Panc1 (cell line): ENCODE results near the gene KCNAB2. TPM values are rescaled to one million over a fixed set of nuclear protein-coding genes. Genes with fewer than 3 reads are reported as not detected.

Source experiments
- ATAC-seq: fragments of 200-7000 bp; cut with Tn5 transposase; 2 replicates; pipeline ENCODE4 v1.9.1; 2020; ENCODE audit warnings: mild to moderate bottlenecking, moderate library complexity
- BruUV-seq: library from RNA; stranded (reverse); fragments of 400-500 nt; replicated peaks from 2 replicates; lab custom pipeline; 2021; lab: Mats Ljungman, UMichigan
- CTCF ChIA-PET: fragments of 300-600 bp; sonication (Branson Sonifier 250); formaldehyde crosslinking; loops from one replicate; lab custom pipeline; 2022; ENCODE audit warnings: antibody characterized with exemption; lab: Charles Lee
- POLR2A ChIA-PET: fragments of 300-600 bp; sonication (Branson Sonifier 250); formaldehyde crosslinking; loops from one replicate; lab custom pipeline; 2022; ENCODE audit warnings: antibody characterized with exemption; lab: Charles Lee
- DNase-seq: peaks from one replicate; pipeline ENCODE4 v3.0.0-alpha.2; 2010; ENCODE audit warnings: low read depth, low spot score
- H3K27ac ChIP-seq: 2 replicates; pipeline ENCODE4 v1.5.1; 2011; ENCODE audit warnings: mild to moderate bottlenecking, low read length, inconsistent platforms
- H3K27me3 ChIP-seq: fragments of 200-500 bp; sonication (Bioruptor generic); 2 replicates; pipeline ENCODE4 v1.6.0; 2014; ENCODE audit warnings: low read length, inconsistent platforms; ENCODE audit not compliant: control insufficient read depth, insufficient read depth
- H3K36me3 ChIP-seq: fragments of 200-500 bp; sonication (Bioruptor generic); 2 replicates; pipeline ENCODE4 v1.5.1; 2014; ENCODE audit warnings: inconsistent platforms, mild to moderate bottlenecking, low read length, moderate library complexity; ENCODE audit not compliant: control insufficient read depth, insufficient read depth
- H3K4me1 ChIP-seq: 2 replicates; pipeline ENCODE4 v1.5.1; 2011; ENCODE audit warnings: inconsistent platforms, mild to moderate bottlenecking, low read length, moderate library complexity; ENCODE audit not compliant: control insufficient read depth, insufficient read depth
- H3K4me3 ChIP-seq, 2 experiments: 2 replicates each; pipeline ENCODE4 v1.5.1; 2011 to 2012; ENCODE audit warnings: low read depth in 2 of 2, low read length in 2 of 2, mild to moderate bottlenecking in 2 of 2, inconsistent platforms in 1 of 2, moderate library complexity in 1 of 2
- H3K9me3 ChIP-seq: fragments of 200-500 bp; sonication (Bioruptor generic); 2 replicates; pipeline ENCODE4 v1.5.1; 2014; ENCODE audit warnings: low read depth, mild to moderate bottlenecking, inconsistent platforms, low read length, moderate library complexity; ENCODE audit not compliant: control insufficient read depth, insufficient read depth
- CTCF ChIP-seq: fragments of 450-650 bp; IDR thresholded peaks from 2 replicates; pipeline ENCODE4 v1.5.1; 2017; ENCODE audit warnings: mild to moderate bottlenecking
- POLR2AphosphoS5 ChIP-seq: IDR thresholded peaks from 2 replicates; pipeline ENCODE4 v1.6.1; 2012; ENCODE audit warnings: mild to moderate bottlenecking, low read depth, low read length, moderate library complexity
- REST ChIP-seq, 2 experiments: IDR thresholded peaks; 2 replicates each; pipeline ENCODE4 v1.6.1; 2011 to 2012; ENCODE audit warnings: low read depth in 2 of 2, control low read depth in 1 of 2, low read length in 1 of 2, mild to moderate bottlenecking in 1 of 2, moderate library complexity in 1 of 2; ENCODE audit not compliant: insufficient read depth in 1 of 2
- SIN3A ChIP-seq: IDR thresholded peaks from 2 replicates; pipeline ENCODE4 v1.6.1; 2012; ENCODE audit warnings: low read depth, mild to moderate bottlenecking, low read length, moderate library complexity, borderline replicate concordance; ENCODE audit not compliant: insufficient read depth
- TCF7L2 ChIP-seq: IDR thresholded peaks from 2 replicates; pipeline ENCODE4 v1.6.1; 2011; ENCODE audit warnings: mild to moderate bottlenecking, low read depth, low read length, inconsistent platforms
- in situ Hi-C: cut with HindIII; loops from 2 replicates; pipeline ENCODE4 v1.10.0; 2016; ENCODE audit warnings: low sequenced_read_pairs, low pct_unique_long_range_greater_than_20kb
- intact Hi-C: fragments of 100-400 bp; cut with micrococcal nuclease; formaldehyde crosslinking; loops from one replicate; pipeline ENCODE4 v1.10.0; 2022; ENCODE audit not compliant: unreplicated experiment
- total RNA-seq: library from RNA; stranded (reverse); gene quantifications from one replicate; pipeline ENCODE4 v1.2.1, GENCODE V29; 2021; ENCODE audit not compliant: unreplicated experiment

KCNAB2 gene
- total RNA-seq, 1 experiment from 2014 or later, result 27.6 TPM

GRCh38 chr1:6034750-6035096 lies 11.0 kb upstream of the KCNAB2 start:
- intact Hi-C loops, result no loop called here
- 0 out of 2 replicates have a peak overlapping the region, but pooled peaks have one; percentile 31 for H3K27ac ChIP-seq
- H3K4me3 ChIP-seq, result no peak overlapping the region
- DNase-seq (no peak), ATAC-seq (no peak)
- H3K27me3 ChIP-seq, result no peaks in the 10 kb centered on the region
- ChIA-PET POLR2A (no interaction called here), CTCF (interaction anchor here (0.6 to 0.8 kb wide), 5 partner anchors 9 to 207 kb away, joined by 3 to 4 read pairs (median 3); no protein-coding TSS in a partner anchor)
- H3K36me3 ChIP-seq, result no peaks in the 10 kb centered on the region
- in situ Hi-C loops, result no loop called here
- TF ChIP-seq SIN3A (no peak), CTCF (peak; percentile 35)
- no TSS peak for BruUV-seq
- no peaks in the 10 kb centered on the region for H3K9me3 ChIP-seq
- H3K4me1 ChIP-seq, result peaks cover 17% of the 10 kb centered on the region

DNA sequence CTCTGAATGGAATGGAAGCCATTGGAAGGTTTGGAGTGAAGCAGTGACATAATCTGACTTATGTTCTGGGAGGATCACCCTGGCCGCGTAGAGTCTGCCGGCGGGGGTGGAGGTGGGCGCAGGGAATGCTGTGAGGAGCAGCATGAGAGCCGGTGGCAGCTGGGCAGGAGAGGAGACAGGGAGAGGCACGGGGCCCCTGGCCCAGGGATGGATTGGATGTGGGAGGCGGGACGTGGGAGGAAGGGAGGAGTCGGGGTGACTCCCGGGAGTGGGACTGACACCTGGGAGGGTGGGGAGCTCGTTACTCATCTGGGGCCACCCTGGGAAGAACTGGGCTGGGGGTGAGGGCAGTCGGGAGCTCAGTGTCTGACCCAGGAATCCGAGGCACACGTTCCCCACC lies 10.4 kb upstream of the KCNAB2 start:
- ChIA-PET POLR2A (no interaction called here), CTCF (interaction anchor here (0.8 kb wide), 1 partner anchor 9 kb away, joined by 4 read pairs; no protein-coding TSS in a partner anchor)
- H3K36me3 ChIP-seq, result no peaks in the 10 kb centered on the region
- intact Hi-C loops (no loop called here), in situ Hi-C loops (no loop called here)
- no peak overlapping the region for H3K27ac ChIP-seq
- peaks cover 17% of the 10 kb centered on the region for H3K4me1 ChIP-seq
- no TSS peak for BruUV-seq
- no peak overlapping the region for H3K4me3 ChIP-seq
- ATAC-seq (no peak), DNase-seq (no peak)
- TF ChIP-seq CTCF (no peak), POLR2AphosphoS5 (no peak), TCF7L2 (no peak), REST (IDR thresholded peaks at IDR 0.05; ENCODE audit: insufficient read depth in 1 of 2, low read depth in 2 of 2, low read length in 1 of 2) (no peak), SIN3A (no peak)
- H3K27me3 ChIP-seq, result no peaks in the 10 kb centered on the region
- no peaks in the 10 kb centered on the region for H3K9me3 ChIP-seq
